ENCODE results near the gene CDYL. TPM values are rescaled to one million over a fixed set of nuclear protein-coding genes. Genes with fewer than 3 reads are reported as not detected.
A peak's percentile ranks its signal among the peaks of the same experiment; 100 is the strongest.

Gene CDYL
- total RNA-seq, 1 experiment from 2014 or later, result 13.0 TPM

DNA sequence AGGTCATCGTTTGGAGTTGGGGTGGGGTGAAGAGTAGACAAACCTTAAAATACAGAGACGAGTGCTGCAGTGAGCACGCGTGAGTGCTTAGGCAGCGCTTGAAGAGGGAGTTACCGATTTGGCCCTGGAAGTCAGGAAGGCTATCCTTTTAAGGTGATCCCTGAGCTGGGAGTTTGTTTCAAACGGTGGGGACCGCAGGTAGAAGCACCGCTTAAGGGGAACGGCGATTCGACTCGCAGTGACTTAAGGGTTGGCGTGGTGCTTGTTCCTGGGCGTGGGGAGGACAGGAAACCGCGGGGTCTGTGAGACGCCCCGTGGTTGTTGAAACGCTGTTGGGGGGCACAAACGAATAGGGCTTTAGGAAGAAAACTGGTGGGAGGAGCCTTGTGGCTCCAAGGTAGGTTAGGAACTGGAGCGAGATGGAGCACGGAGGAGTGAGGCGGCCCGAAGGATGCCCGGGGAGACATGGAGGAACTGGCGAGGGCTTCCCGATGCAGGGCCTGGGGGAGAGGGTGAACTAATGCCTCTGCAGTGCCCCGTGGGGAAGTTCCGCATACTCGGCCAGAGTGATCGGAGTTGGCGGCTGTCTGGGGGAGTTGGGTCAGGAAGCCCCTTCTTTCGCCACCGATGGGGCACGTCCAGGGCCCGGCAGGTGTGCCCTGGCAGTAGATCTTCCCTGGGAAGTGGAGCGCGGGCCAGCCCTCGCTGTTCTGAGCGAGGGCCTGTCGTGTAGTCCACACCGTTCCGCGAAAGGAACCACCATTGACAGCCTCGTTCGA lies 1.3 kb upstream of the CDYL start:
- DNase-seq (ENCODE audit: low read depth), result no peak

DNA sequence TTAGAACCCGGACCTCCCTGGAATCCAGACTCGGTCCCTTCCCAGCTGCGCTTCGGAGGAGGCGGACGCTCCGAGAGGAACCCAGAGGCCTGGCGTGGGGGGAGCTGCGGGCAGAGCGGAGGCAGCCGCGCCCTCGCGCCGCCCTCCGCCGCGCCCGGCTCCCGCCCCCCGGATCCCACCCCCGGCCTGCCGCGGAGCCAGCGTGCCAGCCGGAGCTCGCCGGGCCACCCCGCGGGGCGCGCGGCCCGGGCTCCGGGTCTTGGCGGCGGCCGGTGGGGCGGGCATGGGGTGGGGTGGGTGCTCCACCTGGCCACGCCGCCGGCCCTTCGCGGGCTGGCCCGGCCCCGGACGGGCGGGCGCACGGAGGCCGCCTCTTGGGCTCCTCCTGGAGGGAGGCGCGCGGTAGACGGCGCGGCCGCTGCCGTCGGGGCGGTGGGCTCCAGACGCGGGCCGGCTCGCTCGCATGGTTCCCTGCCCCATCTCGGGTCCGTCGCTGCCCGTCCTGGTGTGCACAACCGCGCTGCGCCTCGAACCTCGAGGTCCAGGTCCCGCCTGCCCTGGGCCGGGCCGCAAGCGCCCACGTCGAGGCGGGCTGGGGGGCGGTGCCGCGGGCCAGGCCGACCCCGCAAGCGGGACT lies 592 bp upstream of the CDYL start:
- no peak for DNase-seq (ENCODE audit: low read depth)

- DNase-seq (ENCODE audit: low read depth), result peak; percentile 34
Observed at GRCh38 chr6:4776493-4777393, 539 bp downstream of the CDYL start.

DNA sequence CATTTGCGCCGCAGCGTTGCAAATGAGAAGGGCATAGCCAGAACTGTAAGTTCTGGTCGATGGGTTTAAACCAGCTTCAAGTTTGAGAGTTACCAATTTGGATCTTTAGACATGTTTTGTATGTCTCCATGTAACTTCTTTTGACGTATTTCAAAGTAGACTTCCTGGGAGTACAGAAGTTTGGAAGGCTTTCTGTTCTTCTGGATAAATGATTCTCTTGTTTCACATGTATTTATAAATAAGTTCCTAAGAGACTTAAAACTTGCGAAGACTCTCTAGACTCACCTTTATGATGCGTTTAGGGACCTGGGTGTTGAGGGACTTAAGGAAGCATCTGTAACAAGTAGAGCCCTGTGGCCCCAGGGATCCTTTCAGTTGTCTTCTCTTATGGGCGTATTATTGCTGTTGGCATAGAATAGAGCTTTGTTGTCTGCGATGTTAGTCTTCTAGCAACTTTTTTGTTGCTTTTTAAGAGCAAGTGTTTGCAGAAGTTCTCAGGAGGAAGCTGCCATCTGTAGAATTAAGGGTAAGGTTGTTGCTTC lies 1.3 kb downstream of the CDYL start:
- DNase-seq (ENCODE audit: low read depth), result no peak

DNA sequence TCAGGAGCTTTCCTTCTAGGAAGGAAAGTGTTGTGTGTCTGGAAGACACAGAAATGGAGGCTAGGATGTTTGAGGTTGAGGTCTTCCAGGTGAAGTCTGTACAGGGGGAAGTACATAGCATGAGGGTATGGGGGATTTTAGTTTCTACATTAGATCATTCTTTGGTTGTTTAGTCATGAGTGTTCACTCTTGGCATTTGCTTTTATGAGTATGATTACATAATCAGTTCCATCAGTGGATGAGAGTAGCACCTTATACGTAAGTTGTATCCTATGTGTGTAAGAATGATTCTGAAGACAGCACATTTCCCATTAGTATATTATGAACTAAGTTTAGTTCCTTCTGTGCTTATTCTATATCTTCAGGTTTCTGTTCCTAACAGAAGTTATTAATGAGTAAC lies 1.9 kb downstream of the CDYL start:
- no peak for DNase-seq (ENCODE audit: low read depth)

DNA sequence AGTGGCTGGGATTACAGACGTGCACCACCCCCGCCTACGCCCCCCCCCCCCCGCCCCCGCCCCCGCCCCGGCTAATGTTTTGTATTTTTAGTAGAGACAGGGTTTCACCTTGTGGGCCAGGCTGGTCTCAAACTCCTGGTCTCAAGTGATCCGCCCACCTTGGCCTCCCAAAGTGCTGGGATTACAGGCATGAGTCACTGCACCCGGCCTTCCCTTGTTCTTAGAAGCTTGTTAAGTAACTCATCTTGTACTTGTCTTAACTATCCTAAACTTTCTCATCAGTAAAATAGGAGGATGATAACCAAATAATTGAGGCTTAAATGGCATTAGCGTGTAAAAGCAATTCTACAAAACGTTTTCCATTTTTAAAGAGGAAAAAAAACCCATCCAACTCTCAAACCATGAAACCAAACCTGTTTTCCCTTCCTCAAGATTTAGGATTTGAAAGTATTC lies 4.2 kb downstream of the CDYL start:
- DNase-seq (ENCODE audit: low read depth), result peak; percentile 39

- DNase-seq (ENCODE audit: low read depth), result no peak
Observed at GRCh38 chr6:4781426-4781825, 5.2 kb downstream of the CDYL start.

DNA sequence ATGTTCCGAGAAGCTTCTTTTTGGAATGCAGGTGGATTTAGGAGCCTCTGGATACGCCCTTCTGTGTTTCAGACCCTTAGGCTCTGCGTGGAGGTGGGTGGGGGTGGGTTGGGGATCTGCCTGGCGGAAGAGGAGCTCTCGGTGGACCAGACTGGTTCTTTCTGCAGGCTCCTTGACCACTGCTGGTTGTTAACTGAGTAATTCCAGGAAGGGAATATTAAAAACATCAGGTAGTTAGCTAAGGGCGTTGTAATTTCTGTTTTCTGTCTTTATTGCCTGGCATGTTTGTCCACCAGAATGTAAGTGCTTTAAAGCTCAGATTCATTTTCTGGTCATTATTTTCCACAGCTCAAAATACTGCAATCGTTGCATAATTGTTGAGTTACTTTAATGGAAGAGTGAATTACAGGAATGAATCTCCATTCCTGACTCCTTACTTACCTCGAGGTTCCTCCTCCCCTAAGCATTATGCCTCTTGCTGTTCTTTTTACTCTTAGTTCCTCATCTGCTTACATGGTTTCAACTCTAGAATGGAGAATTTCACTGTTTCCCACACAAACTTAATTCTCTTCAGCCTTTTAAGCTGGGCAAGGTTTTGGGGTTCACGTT lies 5.9 kb downstream of the CDYL start:
- no peak for DNase-seq (ENCODE audit: low read depth)

DNA sequence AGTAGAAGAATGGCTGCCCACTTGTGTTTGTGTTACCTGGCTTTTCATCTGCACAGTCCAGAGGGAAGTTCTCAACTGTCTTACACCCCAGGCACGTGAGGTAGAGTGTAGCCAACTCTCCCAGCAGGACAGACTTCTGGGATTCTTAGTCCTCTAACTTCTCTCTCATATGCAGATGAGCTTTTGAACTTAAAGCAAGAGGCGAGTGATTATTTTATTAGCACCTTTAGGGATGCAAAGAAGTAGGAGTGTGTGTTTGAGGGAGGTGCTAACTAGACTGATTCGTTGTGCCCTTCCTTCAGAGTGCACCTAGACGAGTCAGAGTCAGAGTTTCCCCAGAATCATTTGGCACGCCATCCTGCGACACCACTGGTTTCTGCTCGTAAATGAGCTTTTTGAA lies 10.8 kb downstream of the CDYL start:
- DNase-seq (ENCODE audit: low read depth), result no peak

- DNase-seq (ENCODE audit: low read depth), result no peak
Observed at GRCh38 chr6:4788482-4788881, 12.3 kb downstream of the CDYL start.

GRCh38 chr6:4788953-4789584 lies 12.9 kb downstream of the CDYL start:
- no peak for DNase-seq (ENCODE audit: low read depth)

DNA sequence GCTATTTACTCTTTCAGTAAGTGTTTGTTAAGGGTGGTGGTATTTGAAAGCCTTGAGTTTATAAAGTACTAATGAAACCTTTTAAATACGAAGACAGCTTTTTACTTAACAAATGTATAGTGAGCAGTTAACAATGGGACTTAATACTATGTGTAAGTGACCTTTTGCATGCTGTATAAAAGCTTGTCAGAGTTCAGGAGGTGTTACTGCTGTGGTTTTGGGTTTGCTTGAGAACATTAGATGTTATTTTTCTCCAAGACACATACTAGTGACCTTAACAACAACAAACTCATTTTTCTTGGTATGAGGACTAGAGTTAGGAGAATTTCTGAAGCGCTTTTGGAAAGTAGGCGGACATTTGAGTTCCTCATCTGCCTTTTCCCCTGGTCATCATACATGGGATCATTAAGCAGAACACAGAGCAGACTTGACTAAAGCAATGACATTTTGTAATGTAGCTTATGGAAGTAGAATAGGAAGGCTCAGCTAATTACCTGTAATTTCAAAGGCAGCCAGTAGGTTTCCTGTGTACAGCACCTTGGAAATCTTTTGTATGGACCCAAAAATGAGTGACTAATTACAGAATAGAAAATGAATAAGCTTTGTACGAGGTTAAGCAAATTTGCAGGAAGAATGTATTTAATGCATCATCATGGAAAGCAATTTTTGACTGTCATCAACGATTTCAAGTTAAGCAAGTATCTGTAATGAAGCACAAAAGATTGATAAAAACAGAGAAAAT lies 14.1 kb downstream of the CDYL start:
- DNase-seq (ENCODE audit: low read depth), result no peak

DNA sequence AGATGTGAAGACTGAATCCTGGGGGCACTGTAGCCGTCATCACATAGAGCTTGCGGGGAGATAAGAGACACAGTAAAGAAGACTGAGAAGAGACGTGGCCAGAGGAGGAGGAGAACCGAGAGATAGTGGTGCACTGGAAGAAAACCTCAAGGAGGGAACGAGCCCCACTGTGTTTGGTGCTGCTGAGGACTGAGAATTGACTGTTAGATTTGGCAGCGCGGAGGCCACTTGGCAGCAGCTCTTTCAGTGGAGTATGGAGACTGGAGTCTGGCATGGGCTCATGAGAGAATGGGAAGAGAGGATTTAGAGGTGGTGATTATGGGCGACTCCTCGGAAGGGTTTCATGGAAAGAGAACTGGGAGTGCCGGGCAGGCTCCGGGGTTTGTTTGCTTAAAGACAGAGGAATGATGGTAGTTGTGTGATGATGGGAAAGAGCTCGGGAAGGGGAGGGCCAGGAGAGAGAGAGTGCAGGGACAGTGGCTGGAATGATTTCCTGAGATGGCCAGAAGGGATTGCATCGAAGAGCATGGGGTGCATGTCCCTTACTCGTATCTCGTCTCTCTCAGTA lies 18.0 kb downstream of the CDYL start:
- DNase-seq (ENCODE audit: low read depth), result no peak

DNA sequence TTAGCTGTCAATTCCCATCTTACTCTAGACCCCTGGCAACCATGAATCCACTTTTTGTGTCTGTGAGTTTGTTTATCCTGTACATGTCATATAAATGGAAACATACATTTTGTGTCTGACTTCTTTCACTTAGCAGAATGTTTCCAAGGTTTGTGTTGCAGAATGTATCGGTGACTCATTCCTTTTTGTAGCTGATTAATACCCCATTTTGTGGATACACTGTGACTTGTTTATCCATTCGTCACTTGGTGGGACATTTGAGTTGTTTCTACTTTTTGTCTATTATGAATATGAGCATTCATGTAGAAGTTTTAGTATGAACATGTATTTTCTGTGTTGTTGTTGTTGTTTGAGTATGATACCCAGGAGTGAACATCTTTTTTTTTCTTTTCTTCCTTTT lies 21.4 kb downstream of the CDYL start:
- no peak for DNase-seq (ENCODE audit: low read depth)

DNA sequence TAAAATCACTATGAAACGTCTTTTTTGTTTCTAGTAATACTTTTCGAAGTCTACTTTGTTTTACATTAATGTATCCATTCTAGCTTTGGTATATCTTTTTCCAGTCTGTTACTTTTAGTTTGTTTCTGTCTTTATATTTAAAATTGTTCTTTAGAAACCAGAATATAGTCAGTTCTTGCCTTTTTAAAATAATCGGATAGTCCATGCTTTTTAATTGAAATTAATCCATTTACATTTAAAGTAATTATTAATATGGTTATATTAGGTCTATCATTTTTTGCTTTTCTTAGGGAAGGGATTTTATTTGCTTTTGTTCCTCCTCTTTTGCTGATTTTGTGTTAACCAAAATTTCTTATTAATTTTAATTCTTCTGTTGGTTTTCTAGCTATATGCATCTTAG lies 23.7 kb downstream of the CDYL start:
- DNase-seq (ENCODE audit: low read depth), result no peak

GRCh38 chr6:4800662-4801061 lies 24.5 kb downstream of the CDYL start:
- no peak for DNase-seq (ENCODE audit: low read depth)

GRCh38 chr6:4801491-4802110 lies 25.4 kb downstream of the CDYL start:
- no peak for DNase-seq (ENCODE audit: low read depth)

GRCh38 chr6:4802312-4802935 lies 26.2 kb downstream of the CDYL start:
- DNase-seq (ENCODE audit: low read depth), result no peak

- peak; percentile 21 for DNase-seq (ENCODE audit: low read depth)
Observed at GRCh38 chr6:4803343-4803744, 27.1 kb downstream of the CDYL start.
